ENCODE results near the gene HSD17B4.
"Not testable (repeated sequence)": the region's sequence is repeated elsewhere in the genome, so short reads cannot be mapped to it uniquely, and the experiment has no call there.

The HSD17B4 gene

DNA sequence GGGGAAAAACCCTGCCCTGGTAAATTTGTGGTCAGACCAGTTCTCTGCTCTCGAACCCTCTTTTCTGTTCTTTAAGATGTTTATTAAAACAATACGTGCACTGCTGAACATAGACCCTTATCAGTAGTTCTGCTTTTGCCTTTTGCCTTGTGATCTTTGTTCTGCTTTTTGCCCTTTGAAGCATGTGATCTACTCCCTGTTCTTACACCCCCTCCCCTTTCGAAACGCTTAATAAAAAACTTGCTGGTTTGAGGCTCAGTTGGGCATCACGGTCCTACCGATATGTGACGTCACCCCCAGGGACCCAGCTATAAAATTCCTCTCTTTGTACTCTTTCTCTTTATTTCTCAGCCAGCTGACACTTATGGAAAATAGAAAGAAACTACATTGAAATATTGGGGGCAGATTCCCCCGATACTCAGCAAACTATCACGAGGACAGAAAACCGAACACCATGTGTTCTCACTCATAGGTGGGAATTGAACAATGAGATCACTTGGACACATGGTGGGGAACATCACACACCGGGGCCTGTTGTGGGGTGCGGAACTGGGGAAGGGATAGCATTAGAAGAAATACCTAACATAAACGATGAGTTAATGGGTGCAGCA lies 38.1 kb upstream of the HSD17B4 start:
- H3K79me2 ChIP-seq (ENCODE audit: control insufficient read depth, insufficient read depth, low read length, unreplicated experiment); H3K27me3 ChIP-seq (ENCODE audit: insufficient read depth, low read length); H3K27ac ChIP-seq (ENCODE audit: low read depth, low read length); H3K4me3 ChIP-seq (ENCODE audit: low read depth, low read length); H3K36me3 ChIP-seq (ENCODE audit: insufficient read depth, low read length); H2AFZ ChIP-seq (ENCODE audit: low read length, unreplicated experiment); H3K4me1 ChIP-seq (ENCODE audit: control insufficient read depth, insufficient read depth, low read length, unreplicated experiment): not testable (repeated sequence)

DNA sequence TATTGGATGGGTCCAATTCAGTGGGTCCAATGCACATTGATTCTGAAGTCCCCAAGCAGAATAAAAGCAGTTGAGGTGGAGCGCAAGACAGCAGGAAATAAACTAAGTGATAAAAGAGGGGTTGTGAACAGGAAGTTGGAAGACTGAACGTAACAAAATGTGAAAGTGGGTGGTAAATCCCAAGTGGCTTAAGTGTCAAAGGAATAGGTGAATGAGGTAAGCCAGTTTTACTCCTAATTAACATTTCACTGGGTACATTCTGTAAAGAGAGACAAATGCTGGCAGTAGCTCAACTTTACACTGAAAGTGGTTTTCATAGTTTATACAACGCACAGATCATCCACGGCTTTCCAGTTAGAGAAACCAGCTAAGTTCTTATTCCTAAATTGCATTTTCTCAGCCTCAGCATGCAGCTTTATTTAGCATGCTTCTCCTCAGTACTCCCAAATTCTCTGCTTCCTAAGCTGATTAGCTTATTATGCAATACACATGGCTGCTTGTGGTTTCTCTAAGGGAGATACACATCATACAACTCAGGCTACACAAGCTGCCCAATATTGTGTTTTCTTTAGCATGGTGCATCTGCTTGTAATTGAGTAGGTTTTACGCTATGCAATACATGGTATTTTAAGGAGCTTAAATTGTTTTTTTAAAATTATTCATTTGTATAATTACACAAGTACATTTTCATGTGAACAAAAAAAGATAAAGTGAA lies 34.2 kb upstream of the HSD17B4 start:
- Histone ChIP-seq H3K36me3 (ENCODE audit: insufficient read depth, low read length) (no peaks in the 10 kb centered on the region), H3K4me3 (ENCODE audit: low read depth, low read length) (peak overlapping the region; percentile 33), H3K27ac (ENCODE audit: low read depth, low read length) (no peak overlapping the region), H2AFZ (ENCODE audit: low read length, unreplicated experiment) (no peak overlapping the region), H3K79me2 (ENCODE audit: control insufficient read depth, insufficient read depth, low read length, unreplicated experiment) (no peaks in the 10 kb centered on the region), H3K27me3 (ENCODE audit: insufficient read depth, low read length) (no peaks in the 10 kb centered on the region), H3K4me1 (ENCODE audit: control insufficient read depth, insufficient read depth, low read length, unreplicated experiment) (peaks cover 6% of the 10 kb centered on the region)

GRCh38 chr5:119418606-119419100 lies 33.6 kb upstream of the HSD17B4 start:
- H3K36me3 ChIP-seq (ENCODE audit: insufficient read depth, low read length) = no peaks in the 10 kb centered on the region
- H3K4me1 ChIP-seq (ENCODE audit: control insufficient read depth, insufficient read depth, low read length, unreplicated experiment) = peaks cover 6% of the 10 kb centered on the region
- H3K27ac ChIP-seq (ENCODE audit: low read depth, low read length) = no peak overlapping the region
- no peak overlapping the region for H2AFZ ChIP-seq (ENCODE audit: low read length, unreplicated experiment)
- peak overlapping the region; percentile 33 for H3K4me3 ChIP-seq (ENCODE audit: low read depth, low read length)
- no peaks in the 10 kb centered on the region for H3K79me2 ChIP-seq (ENCODE audit: control insufficient read depth, insufficient read depth, low read length, unreplicated experiment)
- peaks cover 3% of the 10 kb centered on the region; the same call in 1 of the 2 replicates for H3K27me3 ChIP-seq (ENCODE audit: insufficient read depth, low read length)

GRCh38 chr5:119420169-119420568 lies 32.1 kb upstream of the HSD17B4 start:
- Histone ChIP-seq H3K4me3 (ENCODE audit: low read depth, low read length) (no peak overlapping the region), H3K4me1 (ENCODE audit: control insufficient read depth, insufficient read depth, low read length, unreplicated experiment) (peaks cover 6% of the 10 kb centered on the region), H3K36me3 (ENCODE audit: insufficient read depth, low read length) (no peaks in the 10 kb centered on the region), H2AFZ (ENCODE audit: low read length, unreplicated experiment) (no peak overlapping the region), H3K79me2 (ENCODE audit: control insufficient read depth, insufficient read depth, low read length, unreplicated experiment) (no peaks in the 10 kb centered on the region), H3K27ac (ENCODE audit: low read depth, low read length) (no peak overlapping the region), H3K27me3 (ENCODE audit: insufficient read depth, low read length) (peaks cover 3% of the 10 kb centered on the region)

DNA sequence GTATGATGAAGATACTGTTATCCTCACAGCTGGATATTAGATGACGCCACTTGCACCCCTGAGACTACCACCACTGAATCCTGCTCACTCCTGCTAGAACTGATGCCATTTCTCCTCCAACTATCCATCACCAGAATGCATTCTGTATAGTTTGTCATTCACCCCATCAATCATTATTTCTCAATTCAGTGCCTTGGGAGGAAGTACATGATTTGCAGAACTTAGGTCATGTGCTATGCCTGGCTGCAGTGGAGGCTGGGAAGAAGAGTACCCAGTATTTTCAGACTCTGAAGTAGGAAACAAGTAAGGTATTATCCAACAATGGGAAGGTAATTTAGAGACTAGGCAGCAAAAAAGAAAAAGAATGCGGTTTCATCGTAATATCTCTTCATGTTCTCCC lies 26.2 kb upstream of the HSD17B4 start:
- Histone ChIP-seq H3K79me2 (ENCODE audit: control insufficient read depth, insufficient read depth, low read length, unreplicated experiment) (no peaks in the 10 kb centered on the region), H3K36me3 (ENCODE audit: insufficient read depth, low read length) (no peaks in the 10 kb centered on the region), H3K4me3 (ENCODE audit: low read depth, low read length) (no peak overlapping the region), H3K4me1 (ENCODE audit: control insufficient read depth, insufficient read depth, low read length, unreplicated experiment) (no peaks in the 10 kb centered on the region), H2AFZ (ENCODE audit: low read length, unreplicated experiment) (no peak overlapping the region), H3K27me3 (ENCODE audit: insufficient read depth, low read length) (peaks cover 3% of the 10 kb centered on the region), H3K27ac (ENCODE audit: low read depth, low read length) (no peak overlapping the region)

GRCh38 chr5:119427060-119427459 lies 25.2 kb upstream of the HSD17B4 start:
- Histone ChIP-seq H3K4me1 (ENCODE audit: control insufficient read depth, insufficient read depth, low read length, unreplicated experiment) (no peaks in the 10 kb centered on the region), H3K27me3 (ENCODE audit: insufficient read depth, low read length) (peaks cover 3% of the 10 kb centered on the region), H3K4me3 (ENCODE audit: low read depth, low read length) (no peak overlapping the region), H3K27ac (ENCODE audit: low read depth, low read length) (no peak overlapping the region), H2AFZ (ENCODE audit: low read length, unreplicated experiment) (no peak overlapping the region), H3K79me2 (ENCODE audit: control insufficient read depth, insufficient read depth, low read length, unreplicated experiment) (no peaks in the 10 kb centered on the region), H3K36me3 (ENCODE audit: insufficient read depth, low read length) (no peaks in the 10 kb centered on the region)

DNA sequence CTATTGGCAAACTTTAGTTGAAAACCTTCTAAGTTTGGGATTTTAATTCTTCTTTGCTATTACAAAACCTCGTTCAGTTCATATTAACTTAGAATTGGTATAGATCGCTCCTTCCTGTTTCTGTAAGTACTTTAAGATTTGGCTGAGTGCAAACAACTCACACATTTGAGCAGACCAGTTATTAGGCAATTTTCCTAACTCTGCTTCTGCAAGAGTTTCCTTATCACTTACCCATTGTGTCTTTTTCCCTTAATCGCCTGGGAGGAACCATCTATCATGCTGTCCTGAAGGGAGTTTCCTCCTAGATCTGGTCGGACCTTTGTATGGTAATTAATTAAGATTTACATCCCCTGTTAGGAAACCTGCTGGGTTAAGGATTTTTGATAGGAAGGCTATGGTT lies 24.7 kb upstream of the HSD17B4 start:
- H3K27ac ChIP-seq (ENCODE audit: low read depth, low read length); H3K79me2 ChIP-seq (ENCODE audit: control insufficient read depth, insufficient read depth, low read length, unreplicated experiment); H3K27me3 ChIP-seq (ENCODE audit: insufficient read depth, low read length); H3K4me3 ChIP-seq (ENCODE audit: low read depth, low read length); H3K36me3 ChIP-seq (ENCODE audit: insufficient read depth, low read length); H3K4me1 ChIP-seq (ENCODE audit: control insufficient read depth, insufficient read depth, low read length, unreplicated experiment); H2AFZ ChIP-seq (ENCODE audit: low read length, unreplicated experiment): not testable (repeated sequence)

DNA sequence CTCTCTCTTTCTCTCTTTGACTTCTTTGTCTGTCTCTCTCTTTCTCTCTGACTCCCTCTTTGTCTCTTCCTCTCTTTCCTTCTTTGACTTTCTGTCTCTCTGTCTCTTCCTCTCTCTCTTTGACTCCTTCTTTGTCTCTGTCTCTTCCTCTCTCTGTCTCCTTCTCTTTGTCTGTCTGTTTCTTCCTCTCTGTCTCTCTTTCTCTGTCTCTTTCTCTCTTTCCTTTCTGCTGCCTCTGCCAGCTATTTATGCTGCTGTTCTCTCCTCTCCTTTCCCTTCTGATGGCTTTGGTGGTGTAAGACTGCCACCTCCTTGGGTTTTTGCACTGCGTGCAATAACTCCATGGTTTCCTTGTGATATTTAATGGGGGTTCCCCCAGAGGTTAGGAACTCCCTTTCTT lies 24.1 kb upstream of the HSD17B4 start:
- not testable (repeated sequence) for H3K79me2 ChIP-seq (ENCODE audit: control insufficient read depth, insufficient read depth, low read length, unreplicated experiment); H3K4me1 ChIP-seq (ENCODE audit: control insufficient read depth, insufficient read depth, low read length, unreplicated experiment); H3K4me3 ChIP-seq (ENCODE audit: low read depth, low read length); H3K36me3 ChIP-seq (ENCODE audit: insufficient read depth, low read length); H2AFZ ChIP-seq (ENCODE audit: low read length, unreplicated experiment); H3K27ac ChIP-seq (ENCODE audit: low read depth, low read length); H3K27me3 ChIP-seq (ENCODE audit: insufficient read depth, low read length)

DNA sequence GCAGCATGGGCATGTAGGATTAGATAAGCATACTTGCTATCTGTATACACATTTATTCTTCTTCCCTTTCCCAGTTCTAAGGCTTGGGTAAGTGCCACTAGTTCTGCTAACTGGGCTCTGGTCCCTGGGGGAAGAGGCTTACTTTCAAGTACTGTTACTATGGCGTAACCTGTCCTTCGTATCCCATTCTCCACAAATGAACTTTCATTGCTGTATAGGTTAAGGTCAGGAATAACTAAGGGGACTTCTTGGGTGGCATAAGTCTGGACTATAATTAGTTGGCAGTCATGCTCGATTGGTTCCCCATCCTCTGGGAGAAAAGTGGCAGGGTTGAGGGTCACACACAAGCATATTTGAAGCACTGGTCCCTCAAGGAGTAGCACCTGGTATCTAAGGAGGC lies 23.7 kb upstream of the HSD17B4 start:
- H3K27ac ChIP-seq (ENCODE audit: low read depth, low read length); H2AFZ ChIP-seq (ENCODE audit: low read length, unreplicated experiment); H3K79me2 ChIP-seq (ENCODE audit: control insufficient read depth, insufficient read depth, low read length, unreplicated experiment); H3K27me3 ChIP-seq (ENCODE audit: insufficient read depth, low read length); H3K4me1 ChIP-seq (ENCODE audit: control insufficient read depth, insufficient read depth, low read length, unreplicated experiment); H3K4me3 ChIP-seq (ENCODE audit: low read depth, low read length); H3K36me3 ChIP-seq (ENCODE audit: insufficient read depth, low read length): not testable (repeated sequence)

DNA sequence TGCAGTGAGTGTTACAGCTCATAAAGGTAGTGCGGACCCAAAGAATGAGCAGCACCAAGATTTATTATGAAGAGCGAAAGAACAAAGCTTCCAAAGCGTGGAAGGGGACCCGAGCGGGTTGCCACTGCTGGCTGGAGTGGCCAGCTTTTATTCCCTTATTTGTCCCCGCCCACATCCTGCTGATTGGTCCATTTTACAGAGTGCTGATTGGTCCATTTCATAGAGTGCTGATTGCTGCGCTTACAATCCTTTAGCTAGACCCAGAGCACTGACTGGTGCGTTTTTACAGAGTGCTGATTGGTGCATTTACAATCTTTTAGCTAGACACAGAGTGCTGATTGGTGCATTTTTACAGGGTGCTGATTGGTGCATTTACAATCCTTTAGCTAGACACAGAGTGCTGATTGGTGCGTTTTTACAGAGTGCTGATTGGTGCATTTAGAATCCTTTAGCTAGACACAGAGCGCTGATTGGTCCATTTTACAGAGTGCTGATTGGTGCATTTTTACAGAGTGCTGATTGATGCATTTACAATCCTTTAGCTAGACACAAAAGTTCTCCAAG lies 19.5 kb upstream of the HSD17B4 start:
- not testable (repeated sequence) for H3K27ac ChIP-seq (ENCODE audit: low read depth, low read length); H3K4me1 ChIP-seq (ENCODE audit: control insufficient read depth, insufficient read depth, low read length, unreplicated experiment); H3K4me3 ChIP-seq (ENCODE audit: low read depth, low read length); H3K36me3 ChIP-seq (ENCODE audit: insufficient read depth, low read length); H3K79me2 ChIP-seq (ENCODE audit: control insufficient read depth, insufficient read depth, low read length, unreplicated experiment); H2AFZ ChIP-seq (ENCODE audit: low read length, unreplicated experiment)
- peaks cover 12% of the 10 kb centered on the region; the same call in 1 of the 2 replicates for H3K27me3 ChIP-seq (ENCODE audit: insufficient read depth, low read length)

Data from ACC112 (cell line).